GM19193 (cell line): ENCODE measurements around the gene ELFN2.

Experiments
- POLR2A ChIP-seq: IDR thresholded peaks from 4 replicates; pipeline ENCODE4 v1.6.1; 2011; ENCODE audit not compliant: insufficient read depth, insufficient read length; ENCODE audit errors: extremely low read depth

ELFN2 gene

GRCh38 chr22:37320726-37321677, 106.3 kb downstream of the ELFN2 start:
- no peak for TF ChIP-seq POLR2A

- TF ChIP-seq POLR2A: no peak
Observed at GRCh38 chr22:37319469-37319868, 107.8 kb downstream of the ELFN2 start.

GRCh38 chr22:37318364-37319109, 108.7 kb downstream of the ELFN2 start:
- no peak for TF ChIP-seq POLR2A
